GM21447 (cell line): ENCODE measurements around the gene KRTAP6-2.

Experiments
- ATAC-seq: cut with Tn5 transposase; IDR thresholded peaks from one replicate; pipeline ENCODE4 v1.9.1; 2021; ENCODE audit not compliant: unreplicated experiment

Gene KRTAP6-2

DNA sequence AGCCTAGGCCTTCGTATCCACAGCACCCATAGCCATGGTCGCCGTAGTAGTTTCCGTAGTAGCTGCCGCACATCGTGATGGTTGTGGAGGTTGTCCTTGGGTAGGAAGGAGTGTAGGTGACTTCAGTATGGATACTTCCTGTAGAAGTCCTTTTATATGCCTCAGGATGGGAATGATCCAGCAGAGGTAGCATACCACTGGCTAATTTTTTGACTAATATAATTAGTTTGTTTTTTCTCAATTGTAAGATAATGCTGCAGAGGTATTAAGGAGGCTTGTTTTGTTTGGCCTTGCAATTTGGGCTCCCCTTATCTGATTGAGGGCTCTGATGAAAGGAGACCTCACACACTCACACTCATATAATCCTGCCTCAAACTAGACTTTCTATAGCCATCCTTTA lies at the start of gene KRTAP6-2:
Gene KRTAP6-2 (minus strand): TSS at position 101 of the 400 bp plus-strand sequence. CDS start 28 bp downstream, at position 73.
- ATAC-seq = no peak

- no peak for ATAC-seq
Observed at GRCh38 chr21:30646904-30647414, 48.3 kb upstream of the KRTAP6-2 start.

DNA sequence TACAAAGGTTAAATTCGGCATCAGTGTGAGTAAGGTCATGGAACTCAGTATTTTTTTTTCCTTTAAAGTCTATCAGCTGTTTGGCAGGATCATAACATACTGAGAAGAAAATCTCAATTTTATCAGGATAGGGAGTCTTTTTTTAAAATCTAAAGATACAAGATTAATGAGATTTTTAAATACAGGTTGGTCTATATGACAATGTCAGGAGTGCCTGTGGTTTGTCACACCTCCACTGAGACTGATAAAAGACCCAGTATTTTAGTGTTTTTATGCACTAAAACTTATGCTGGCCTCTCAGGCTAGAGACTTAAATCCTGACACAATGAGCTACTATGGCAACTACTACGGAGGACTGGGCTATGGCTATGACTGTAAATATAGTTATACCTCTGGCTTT lies 43.9 kb upstream of the KRTAP6-2 start, which contains the start of gene KRTAP20-3:
Gene KRTAP20-3 (plus strand): TSS at position 301 of the 400 bp plus-strand sequence.
- no peak for ATAC-seq

DNA sequence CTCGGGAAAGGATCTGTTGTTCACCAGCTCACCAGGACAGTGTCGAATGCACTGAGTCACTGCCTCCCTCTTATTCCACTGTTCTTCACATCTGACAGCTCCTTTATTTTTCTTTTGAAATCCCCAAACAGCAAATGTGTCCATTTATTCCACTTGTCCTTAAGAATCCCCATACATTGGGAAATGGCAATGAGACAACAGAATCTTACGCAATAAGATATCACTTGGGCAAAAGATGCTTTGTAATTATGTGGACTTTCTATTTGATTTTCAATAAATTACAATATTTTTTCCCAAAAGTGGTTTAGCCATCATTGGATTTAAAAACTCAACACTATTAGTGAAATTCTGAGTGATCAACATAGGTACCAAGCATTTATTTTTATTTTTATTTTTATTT lies 40.0 kb upstream of the KRTAP6-2 start:
- ATAC-seq = no peak

- ATAC-seq = no peak
Observed at GRCh38 chr21:30634906-30635305, 36.2 kb upstream of the KRTAP6-2 start, which contains the start of gene KRTAP20-2. Gene KRTAP20-2, plus strand, starts transcription at chr21:30635206. Its CDS starts 58 bp downstream, at chr21:30635264.

DNA sequence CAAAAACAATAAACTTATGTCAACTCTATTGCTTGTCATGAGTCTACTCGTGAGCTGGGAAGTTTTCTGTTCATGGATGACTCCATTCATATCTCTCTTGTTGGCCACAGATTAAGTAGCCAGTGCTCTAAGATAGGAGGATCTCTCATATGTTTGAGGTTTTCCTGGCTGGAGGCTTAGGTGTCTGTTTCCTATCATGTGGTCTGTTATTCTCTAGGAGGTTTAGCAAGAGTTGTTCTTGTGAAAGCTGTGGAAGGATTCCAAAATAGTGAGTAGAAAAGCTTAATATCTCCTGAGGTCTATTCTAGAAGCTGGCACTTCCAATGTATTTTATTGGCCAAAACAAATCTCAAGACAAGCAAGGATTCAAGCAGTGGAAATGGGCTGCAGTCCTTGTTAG lies 30.5 kb upstream of the KRTAP6-2 start:
- ATAC-seq = no peak

- ATAC-seq = no peak
Observed at GRCh38 chr21:30628109-30628508, 29.4 kb upstream of the KRTAP6-2 start.

- no peak for ATAC-seq
Observed at GRCh38 chr21:30625449-30626165, 26.9 kb upstream of the KRTAP6-2 start.

DNA sequence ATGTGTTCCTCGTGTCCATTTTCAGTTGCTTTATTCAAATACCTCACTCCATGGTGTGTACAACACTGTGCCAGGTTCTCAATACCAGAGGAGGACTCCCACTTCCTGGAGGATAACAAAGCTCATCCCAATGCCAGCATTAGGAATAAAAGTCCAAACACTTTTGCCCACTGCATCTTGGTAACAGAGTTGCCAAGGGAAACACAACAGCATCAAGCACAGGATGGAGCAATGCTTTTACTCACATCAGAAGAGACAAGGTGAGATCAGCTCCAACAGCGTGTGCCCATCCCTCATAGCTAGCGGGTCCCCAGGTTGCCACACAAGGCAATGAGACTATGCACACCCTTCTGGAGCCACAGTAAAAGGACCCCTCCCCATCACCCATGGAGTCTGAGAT lies 24.7 kb upstream of the KRTAP6-2 start:
- ATAC-seq = no peak

DNA sequence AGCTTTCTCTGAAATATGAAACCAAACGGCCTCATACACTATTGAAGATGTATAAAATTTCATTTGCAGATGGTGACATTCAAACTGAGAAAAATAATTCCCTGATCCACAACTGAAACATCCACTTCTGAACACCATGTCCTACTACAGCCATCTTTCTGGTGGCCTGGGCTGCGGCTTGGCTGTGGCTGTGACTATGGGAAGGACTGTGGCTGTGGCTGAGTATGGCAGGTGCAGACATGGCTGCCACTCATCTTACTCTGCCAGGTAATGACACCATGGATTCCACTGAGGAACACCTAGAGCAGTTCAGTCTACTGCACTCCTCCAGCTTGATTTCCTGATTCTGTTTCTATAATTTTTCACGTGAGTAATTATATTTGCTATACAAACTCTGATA lies 21.8 kb upstream of the KRTAP6-2 start, which contains the start of gene KRTAP20-4:
Gene KRTAP20-4 (plus strand): TSS at position 106 of the 400 bp plus-strand sequence.
- ATAC-seq = no peak

DNA sequence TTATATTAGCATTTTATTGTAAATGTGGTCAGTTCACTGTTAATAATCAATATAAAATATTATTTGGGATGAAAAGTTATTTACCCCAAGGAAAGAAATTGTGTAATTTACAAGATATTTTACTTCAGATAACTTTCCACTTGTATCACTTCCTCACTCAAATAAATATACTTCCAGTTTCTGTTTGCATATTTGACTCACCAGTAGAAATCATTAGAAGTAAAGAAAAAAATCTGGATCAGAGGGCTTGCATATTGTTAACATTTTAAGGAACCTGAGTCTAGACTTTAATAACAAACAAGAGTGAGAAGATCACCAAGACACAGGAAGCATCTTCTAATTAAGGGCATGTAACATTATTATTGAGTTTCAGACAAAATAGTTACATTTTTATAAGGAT lies 21.4 kb upstream of the KRTAP6-2 start:
- ATAC-seq = no peak

GRCh38 chr21:30616125-30616524 lies 17.4 kb upstream of the KRTAP6-2 start, which contains the start of gene KRTAP20-1:
Gene KRTAP20-1, plus strand, starts transcription at chr21:30616425. Its CDS starts 30 bp downstream, at chr21:30616455.
- ATAC-seq = no peak

GRCh38 chr21:30615199-30615598 lies 16.5 kb upstream of the KRTAP6-2 start:
- no peak for ATAC-seq

- ATAC-seq = no peak
Observed at GRCh38 chr21:30613836-30614235, 15.1 kb upstream of the KRTAP6-2 start, which contains the start of gene KRTAP6-1. Gene KRTAP6-1, minus strand, starts transcription at chr21:30613930. Its CDS starts 26 bp downstream, at chr21:30613904.

DNA sequence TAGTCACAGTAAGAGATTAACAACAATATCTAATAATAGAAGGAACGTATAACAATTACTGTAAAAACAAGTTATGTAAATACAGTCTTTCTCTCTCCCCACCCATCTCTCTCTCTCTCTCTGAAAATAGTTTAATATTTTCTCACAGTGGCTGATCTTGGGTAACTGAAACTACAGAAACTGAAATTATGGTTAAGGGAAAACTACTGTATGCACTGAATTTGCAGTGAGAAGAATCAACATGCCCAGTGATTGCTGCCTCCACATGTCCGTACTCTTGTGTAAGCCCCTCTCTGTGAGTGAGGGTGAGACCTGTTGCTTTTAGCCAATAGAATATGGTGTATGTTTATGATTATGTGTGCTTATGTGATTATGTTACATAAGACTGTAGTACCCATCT lies 13.4 kb upstream of the KRTAP6-2 start:
- no peak for ATAC-seq

- ATAC-seq = no peak
Observed at GRCh38 chr21:30605968-30606367, 7.3 kb upstream of the KRTAP6-2 start.

- ATAC-seq = no peak
Observed at GRCh38 chr21:30600787-30601186, 2.1 kb upstream of the KRTAP6-2 start, which contains the start of gene KRTAP22-1. Gene KRTAP22-1, plus strand, starts transcription at chr21:30601087.

DNA sequence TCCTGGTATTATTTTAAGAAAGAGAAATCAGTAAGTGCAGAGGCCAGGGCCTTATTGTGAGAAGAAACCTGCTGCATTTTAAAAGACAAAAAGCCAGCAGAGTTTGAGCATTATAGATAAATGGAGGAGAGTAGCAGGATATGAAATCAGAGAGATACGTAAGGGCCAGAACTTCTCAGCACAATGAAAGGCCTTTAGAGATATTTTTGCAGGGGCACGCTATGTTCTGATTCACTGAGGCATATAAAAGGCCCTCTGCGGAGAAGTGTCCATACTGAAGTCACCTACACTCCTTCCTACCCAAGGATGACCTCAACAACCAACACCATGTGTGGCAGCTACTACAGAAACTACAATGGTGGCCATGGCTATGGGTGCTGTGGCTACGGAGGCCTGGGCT lies 6.6 kb downstream of the KRTAP6-2 start, which contains the start of gene KRTAP6-3:
Gene KRTAP6-3 (plus strand): TSS at position 301 of the 400 bp plus-strand sequence. CDS start 6 bp downstream, at position 307.
- no peak for ATAC-seq

- no peak for ATAC-seq
Observed at GRCh38 chr21:30590297-30590696, 8.4 kb downstream of the KRTAP6-2 start, which contains the start of gene KRTAP22-2. Gene KRTAP22-2, minus strand, starts transcription at chr21:30590397.

GRCh38 chr21:30582870-30583269 lies 15.8 kb downstream of the KRTAP6-2 start:
- no peak for ATAC-seq

GRCh38 chr21:30580132-30580531 lies 18.6 kb downstream of the KRTAP6-2 start:
- no peak for ATAC-seq

DNA sequence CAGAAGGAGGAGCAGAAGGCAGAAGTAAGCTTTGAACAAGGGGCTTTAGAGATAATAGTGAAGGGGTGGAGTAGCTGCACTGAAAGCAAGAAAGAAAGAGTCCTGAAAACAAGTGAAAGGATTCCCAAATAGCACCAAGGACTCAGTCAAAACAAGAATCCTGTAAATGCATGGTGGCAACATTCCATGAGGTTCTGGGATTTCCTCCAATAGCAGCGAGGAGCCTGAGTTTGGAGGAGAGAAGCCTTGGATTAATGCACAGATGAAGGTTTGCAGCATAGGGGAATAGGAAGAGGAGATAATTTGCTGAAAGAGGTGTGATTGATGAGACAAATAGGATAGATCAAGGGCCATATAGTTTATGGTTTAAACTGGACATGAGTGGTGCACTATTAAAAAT lies 19.4 kb downstream of the KRTAP6-2 start:
- no peak for ATAC-seq
